Stimulated activated CD8-positive, alpha-beta memory T cell treated with anti-CD3 and anti-CD28 coated beads, Interleukin-7, amount 100 ng/mL, for 24 hours (primary cell): ENCODE measurements around the gene LRRC53.

ENCODE experiments used
- DNase-seq: peaks from one replicate; pipeline ENCODE4 v3.0.0-alpha.2; 2020; ENCODE audit warnings: low read depth

Gene LRRC53

DNA sequence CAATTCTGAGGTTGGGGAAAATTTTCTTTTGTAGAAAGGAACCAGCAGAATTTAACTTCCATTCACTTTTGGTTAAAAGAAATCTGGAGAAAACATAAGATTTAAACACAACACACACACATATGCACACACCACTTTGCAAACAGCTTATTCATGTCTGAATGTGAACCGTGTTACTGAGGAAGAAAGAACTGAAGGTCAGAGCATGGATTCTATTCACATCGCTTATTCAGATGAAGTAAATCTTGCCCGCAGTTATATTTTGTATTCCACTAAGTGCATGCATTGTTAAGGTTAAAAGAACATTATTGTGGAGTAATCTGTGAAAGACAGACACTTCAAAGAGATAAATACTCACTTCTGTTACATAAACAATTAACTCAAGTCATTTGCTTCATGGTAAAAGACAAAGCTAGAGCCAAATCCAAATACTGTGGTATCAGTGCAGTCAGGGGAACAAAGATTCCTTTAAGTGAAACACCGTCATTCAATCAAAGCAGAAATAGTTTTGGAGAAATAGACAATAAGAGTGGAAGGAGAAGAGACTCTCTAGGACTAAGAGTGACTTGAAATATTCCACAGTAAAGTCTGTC, 82.0 kb downstream of the LRRC53 start:
- DNase-seq = no peak

DNA sequence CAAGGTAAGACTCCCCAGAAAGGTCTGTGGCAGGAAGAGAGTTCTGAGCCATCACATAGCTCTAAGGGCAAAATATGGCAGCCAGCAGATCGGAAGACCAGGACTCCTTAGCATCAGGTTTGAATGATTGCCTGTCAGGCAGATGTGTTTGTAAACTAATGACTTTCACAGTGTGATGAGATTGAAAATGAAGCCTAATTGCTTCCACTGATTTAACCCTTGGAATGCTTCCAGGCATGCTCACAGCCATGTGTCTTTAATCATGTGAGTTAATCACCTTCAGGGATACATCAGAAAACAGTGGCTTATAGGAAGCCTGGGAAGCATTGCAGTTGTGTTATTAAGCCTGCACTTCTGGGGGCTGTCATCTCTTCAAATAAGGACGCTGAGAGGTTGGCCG, 82.8 kb downstream of the LRRC53 start:
- DNase-seq = no peak

DNA sequence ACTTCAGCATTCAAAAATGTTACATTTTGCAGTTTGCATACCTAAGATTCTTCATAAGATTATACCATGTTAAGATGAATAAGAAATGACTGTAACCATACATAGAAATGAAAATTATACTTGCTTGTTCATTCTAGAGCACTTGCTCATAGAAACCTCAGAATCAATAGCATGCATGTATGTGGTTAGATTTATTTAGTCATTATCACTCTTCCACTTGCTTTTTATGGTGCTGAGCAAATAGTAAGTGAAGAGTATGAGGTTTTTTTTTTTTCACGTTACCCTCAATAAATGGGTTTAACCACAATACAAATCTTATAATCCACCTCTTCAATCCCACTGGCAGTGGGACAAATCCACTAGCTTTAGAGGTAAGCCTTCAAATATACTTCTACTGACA, 84.7 kb downstream of the LRRC53 start:
- DNase-seq = no peak

DNA sequence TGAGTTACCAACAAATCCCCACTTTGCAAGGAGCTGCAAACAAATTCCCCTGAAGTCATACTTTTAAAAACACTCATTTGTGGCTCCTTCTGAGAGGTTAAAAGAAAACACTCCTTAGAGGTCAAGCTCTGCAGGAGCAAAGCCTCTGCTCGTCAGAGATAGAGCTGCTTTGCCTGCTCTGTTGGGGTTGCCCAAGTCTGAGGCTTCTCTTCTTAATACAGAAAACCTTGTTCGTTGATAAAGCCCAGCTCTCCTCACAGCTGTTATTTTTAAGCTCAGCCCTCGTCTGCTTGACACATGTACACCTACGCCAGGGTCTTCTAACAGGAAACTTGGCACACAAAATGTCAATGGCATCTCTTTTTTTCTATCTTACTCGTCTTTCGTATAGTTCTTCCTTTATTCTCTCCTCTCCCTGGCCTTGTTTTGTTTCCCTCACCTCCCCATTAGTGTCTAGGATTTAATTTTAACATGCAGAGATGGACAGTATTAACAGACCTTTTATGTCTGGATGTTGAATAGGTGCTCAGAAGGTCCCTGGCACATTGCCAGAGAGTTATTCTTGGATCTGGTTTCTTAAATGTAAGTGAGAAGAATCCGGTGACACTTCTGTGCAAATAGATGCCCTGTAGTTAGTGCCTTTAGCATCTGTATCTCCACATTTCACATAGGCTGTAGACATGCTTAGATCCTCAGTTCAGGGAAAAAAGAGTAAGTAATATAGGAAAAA, 86.0 kb downstream of the LRRC53 start:
- DNase-seq = no peak

DNA sequence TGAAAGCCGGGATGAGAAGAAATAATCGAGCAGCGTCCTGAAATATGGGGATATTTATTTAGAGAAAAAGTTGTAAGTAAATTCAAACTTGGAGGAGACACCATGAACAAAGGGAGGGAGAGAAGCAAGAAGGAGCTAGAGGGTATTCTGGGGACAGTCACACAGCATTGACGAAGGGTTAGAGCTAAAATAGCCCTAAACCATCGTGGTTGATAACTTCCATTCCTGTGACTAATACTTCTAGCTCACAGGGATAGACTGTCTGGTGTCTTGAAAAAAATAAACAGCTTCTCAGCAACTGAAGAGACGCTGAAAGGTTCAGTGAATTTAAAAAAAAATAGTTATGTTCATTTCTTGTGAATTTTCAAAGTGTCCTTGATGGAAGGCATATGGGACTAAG, 86.7 kb downstream of the LRRC53 start:
- DNase-seq = no peak

DNA sequence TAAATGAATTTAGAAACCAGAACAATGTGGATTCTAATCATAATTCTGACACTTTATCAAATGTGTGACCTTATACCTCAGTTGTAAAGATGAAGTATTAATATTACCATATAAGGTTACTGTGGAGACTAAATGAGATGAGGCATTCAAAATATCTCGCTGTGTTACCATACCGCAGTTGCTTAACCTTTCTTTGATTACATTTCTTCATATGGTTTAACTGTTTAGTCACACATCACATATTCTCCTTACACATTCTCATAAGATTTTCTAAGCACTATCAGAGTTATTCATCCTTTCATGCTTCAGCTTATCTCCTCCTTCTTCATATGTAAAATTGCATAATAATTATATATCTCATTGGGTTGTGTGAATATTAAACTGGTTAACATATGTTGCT, 88.9 kb downstream of the LRRC53 start:
- no peak for DNase-seq

DNA sequence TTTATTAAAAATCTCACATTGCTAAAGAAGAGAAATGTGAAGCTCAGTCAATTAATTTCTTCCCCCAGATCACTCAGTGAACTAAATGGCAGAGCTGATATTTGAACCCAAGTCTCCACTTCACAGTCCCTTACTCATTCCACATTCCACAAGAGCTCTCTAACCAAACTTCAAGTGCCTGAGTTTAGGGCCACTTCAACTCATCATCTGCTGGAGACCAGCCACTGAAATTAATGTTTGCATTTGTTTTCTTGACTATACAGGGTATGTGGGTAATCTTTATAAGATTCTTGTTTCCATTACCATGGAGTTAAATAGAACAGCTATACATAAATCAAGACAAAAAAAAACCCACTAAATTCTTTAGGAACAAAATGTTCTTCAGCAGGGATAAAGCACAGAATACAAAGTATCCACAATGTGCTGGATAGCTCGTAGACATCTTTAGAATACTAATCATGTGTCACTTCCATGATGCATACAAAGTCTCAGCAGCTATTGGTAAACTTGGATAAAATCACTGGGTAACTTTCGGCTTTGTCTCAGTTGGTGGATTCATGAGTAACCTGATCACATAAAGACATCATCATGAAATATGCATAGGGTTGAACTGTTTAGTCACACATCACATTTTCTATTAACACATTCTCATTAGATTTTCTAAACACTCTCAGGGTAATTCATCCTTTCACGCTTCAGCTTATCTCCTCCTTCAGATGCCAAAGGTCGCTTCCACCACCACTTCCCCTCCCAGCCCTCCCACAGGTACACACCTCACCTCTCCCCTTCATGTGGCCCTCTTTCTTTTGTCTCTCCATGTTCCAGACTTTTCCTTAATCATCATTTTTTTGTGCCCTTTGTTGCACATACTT, 89.8 kb downstream of the LRRC53 start:
- no peak for DNase-seq

DNA sequence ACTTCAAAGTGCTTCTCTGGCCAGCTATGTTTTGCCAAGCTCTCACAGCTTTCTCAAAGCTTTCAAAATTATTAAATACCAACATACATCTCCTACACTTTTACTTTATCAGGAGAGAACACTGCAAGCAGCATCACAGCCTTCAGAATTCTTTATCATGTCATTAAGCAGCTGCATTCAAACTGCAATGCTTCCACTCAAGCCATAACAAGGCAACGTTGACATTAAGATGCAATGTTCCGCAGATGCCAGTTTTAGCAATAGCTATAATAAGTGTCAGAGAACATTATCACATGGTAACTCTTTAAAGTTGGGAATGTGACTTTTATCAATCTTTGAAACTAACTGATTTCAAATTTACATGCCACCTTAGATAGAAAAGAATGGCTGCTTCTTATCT, 91.9 kb downstream of the LRRC53 start:
- DNase-seq = no peak
